ENCODE results near the gene EDRF1. TPM values are rescaled to one million over a fixed set of nuclear protein-coding genes. Genes with fewer than 3 reads are reported as not detected.

EDRF1 gene
- total RNA-seq, 4 donors from 2014 or later, result 20.2 to 35.1 (median 26.3) TPM

- intact Hi-C loops (cut with DNase I; ENCODE audit: low total_unique reads) (no loop called here), in situ Hi-C loops (cut with MboI; ENCODE audit: low pct_ligation_motif_present in 1 of 4, low pct_unique_long_range_greater_than_20kb in 1 of 4, low sequenced_read_pairs in 3 of 4) (loop anchor here in 1 of 4 donors (25.0 kb wide), 1 partner anchor 663 kb away; no protein-coding TSS in a partner anchor)
Observed at GRCh38 chr10:125700355-125700911, 19.1 kb upstream of the EDRF1 start.

GRCh38 chr10:125707541-125708468 is 11.7 kb upstream of the EDRF1 start:
- 62 to 63% methylated on average over 5 to 6 of the region's 6 CpGs for WGBS, 2 donors (ENCODE audit: low coverage in 1 of 2)
- no peaks in the 10 kb centered on the region for H3K27me3 ChIP-seq
- in situ Hi-C loops (cut with MboI; ENCODE audit: low pct_ligation_motif_present in 1 of 4, low pct_unique_long_range_greater_than_20kb in 1 of 4, low sequenced_read_pairs in 3 of 4) (loop anchor here in 1 of 4 donors (25.0 kb wide), 1 partner anchor 671 kb away; no protein-coding TSS in a partner anchor), intact Hi-C loops (cut with DNase I; ENCODE audit: low total_unique reads) (loop anchor here (5.0 kb wide), 1 partner anchor 1194 kb away; no protein-coding TSS in a partner anchor)
- TF ChIP-seq, protein P1, sequence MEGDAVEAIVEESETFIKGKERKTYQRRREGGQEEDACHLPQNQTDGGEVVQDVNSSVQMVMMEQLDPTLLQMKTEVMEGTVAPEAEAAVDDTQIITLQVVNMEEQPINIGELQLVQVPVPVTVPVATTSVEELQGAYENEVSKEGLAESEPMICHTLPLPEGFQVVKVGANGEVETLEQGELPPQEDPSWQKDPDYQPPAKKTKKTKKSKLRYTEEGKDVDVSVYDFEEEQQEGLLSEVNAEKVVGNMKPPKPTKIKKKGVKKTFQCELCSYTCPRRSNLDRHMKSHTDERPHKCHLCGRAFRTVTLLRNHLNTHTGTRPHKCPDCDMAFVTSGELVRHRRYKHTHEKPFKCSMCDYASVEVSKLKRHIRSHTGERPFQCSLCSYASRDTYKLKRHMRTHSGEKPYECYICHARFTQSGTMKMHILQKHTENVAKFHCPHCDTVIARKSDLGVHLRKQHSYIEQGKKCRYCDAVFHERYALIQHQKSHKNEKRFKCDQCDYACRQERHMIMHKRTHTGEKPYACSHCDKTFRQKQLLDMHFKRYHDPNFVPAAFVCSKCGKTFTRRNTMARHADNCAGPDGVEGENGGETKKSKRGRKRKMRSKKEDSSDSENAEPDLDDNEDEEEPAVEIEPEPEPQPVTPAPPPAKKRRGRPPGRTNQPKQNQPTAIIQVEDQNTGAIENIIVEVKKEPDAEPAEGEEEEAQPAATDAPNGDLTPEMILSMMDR (IDR thresholded peaks at IDR 0.05), result no peak
- TF ChIP-seq EP300 (IDR thresholded peaks at IDR 0.05; ENCODE audit: low read depth) (no peak), POLR2AphosphoS5 (IDR thresholded peaks at IDR 0.05) (no peak), POLR2A (IDR thresholded peaks at IDR 0.05) (no peak)
- H3K27ac ChIP-seq, result no peak overlapping the region
- DNase-seq, result no peak
- H3K36me3 ChIP-seq, result no peaks in the 10 kb centered on the region
- peaks cover 0 to 2% of the 10 kb centered on the region in 2 donors for H3K9me3 ChIP-seq
- peaks cover 0 to 11% (median 5%) of the 10 kb centered on the region in 4 donors for H3K4me1 ChIP-seq
- H3K4me3 ChIP-seq, result no peak overlapping the region

More at GRCh38 chr10:125700355-125700911, 19.1 kb upstream of the EDRF1 start:
- no peaks in the 10 kb centered on the region for H3K4me1 ChIP-seq
- 45 to 51% methylated on average over 3 of the region's 3 CpGs for WGBS, 2 donors (ENCODE audit: low coverage in 1 of 2)
- TF ChIP-seq, protein P1 (IDR thresholded peaks at IDR 0.05), result no peak
- TF ChIP-seq EP300 (IDR thresholded peaks at IDR 0.05; ENCODE audit: low read depth), result no peak
- no peak for TF ChIP-seq POLR2A (IDR thresholded peaks at IDR 0.05)
- TF ChIP-seq POLR2AphosphoS5 (IDR thresholded peaks at IDR 0.05), result no peak
- H3K27me3 ChIP-seq, result no peaks in the 10 kb centered on the region
- H3K4me3 ChIP-seq, result no peak overlapping the region
- DNase-seq, result no peak
- H3K36me3 ChIP-seq, result no peaks in the 10 kb centered on the region
- H3K9me3 ChIP-seq, result peaks cover 0 to 2% of the 10 kb centered on the region in 2 donors
- H3K27ac ChIP-seq, result no peak overlapping the region

GRCh38 chr10:125708971-125709503 is 10.5 kb upstream of the EDRF1 start:
- H3K4me1 ChIP-seq, result peaks cover 0 to 11% (median 5%) of the 10 kb centered on the region in 4 donors
- no peak overlapping the region for H3K27ac ChIP-seq
- no peaks in the 10 kb centered on the region for H3K36me3 ChIP-seq
- in situ Hi-C loops (cut with MboI; ENCODE audit: low pct_ligation_motif_present in 1 of 4, low pct_unique_long_range_greater_than_20kb in 1 of 4, low sequenced_read_pairs in 3 of 4), result loop anchor here in 1 of 4 donors (25.0 kb wide), 1 partner anchor 672 kb away; no protein-coding TSS in a partner anchor
- intact Hi-C loops (cut with DNase I; ENCODE audit: low total_unique reads), result loop anchor here (5.0 kb wide), 1 partner anchor 1193 kb away; no protein-coding TSS in a partner anchor
- H3K4me3 ChIP-seq, result no peak overlapping the region
- TF ChIP-seq POLR2AphosphoS5 (IDR thresholded peaks at IDR 0.05), result no peak
- TF ChIP-seq POLR2A (IDR thresholded peaks at IDR 0.05), result no peak
- TF ChIP-seq, protein P1 (IDR thresholded peaks at IDR 0.05), result no peak
- no peak for TF ChIP-seq EP300 (IDR thresholded peaks at IDR 0.05; ENCODE audit: low read depth)
- no peaks in the 10 kb centered on the region for H3K27me3 ChIP-seq
- 59 to 72% methylated on average over 5 of the region's 5 CpGs for WGBS, 2 donors (ENCODE audit: low coverage in 1 of 2)
- no peak for DNase-seq
- no peaks in the 10 kb centered on the region for H3K9me3 ChIP-seq
